GM12878 (cell line): ENCODE results near the gene ATG9A. TPM values are rescaled to one million over a fixed set of nuclear protein-coding genes. Genes with fewer than 3 reads are reported as not detected.

Experiments used
- ATAC-seq: fragments of 200-7000 bp; cut with Tn5 transposase; 3 replicates; pipeline ENCODE4 v1.9.1; 2020; ENCODE audit warnings: mild to moderate bottlenecking, moderate library complexity
- BruUV-seq: library from RNA; stranded (reverse); fragments of 400-500 nt; replicated peaks from 2 replicates; lab custom pipeline; 2021; lab: Mats Ljungman, UMichigan
- CTCF ChIA-PET: fragments of 300-600 bp; sonication (Branson Sonifier 250); formaldehyde crosslinking; extraction: SDS; loops from one replicate; lab custom pipeline; 2021; ENCODE audit warnings: inconsistent platforms; lab: Yijun Ruan, JAX
- POLR2A ChIA-PET: fragments of 350-600 bp; formaldehyde crosslinking; extraction: SDS; loops from one replicate; lab custom pipeline; 2021; ENCODE audit warnings: inconsistent platforms; lab: Charles Lee
- RAD21 ChIA-PET: fragments of 300-600 bp; sonication (Branson Sonifier 250); formaldehyde crosslinking; loops from one replicate; lab custom pipeline; 2023; ENCODE audit warnings: antibody characterized with exemption; ENCODE audit not compliant: unreplicated experiment; lab: Charles Lee
- SMC1A ChIA-PET: fragments of 300-600 bp; sonication (Branson Sonifier 250); formaldehyde crosslinking; loops from one replicate; lab custom pipeline; 2023; ENCODE audit not compliant: unreplicated experiment, uncharacterized antibody; lab: Charles Lee
- DNase-seq: peaks from one replicate; pipeline ENCODE4 v3.0.0-alpha.2; 2011; ENCODE audit warnings: low read depth, low spot score
- FAIRE-seq: peaks from 3 replicates; lab custom pipeline; 2011; peaks lifted over from hg19 to GRCh38; lab: Jason Lieb, UNC
- H2AFZ ChIP-seq: 2 replicates; pipeline ENCODE4 v1.6.0; 2011; ENCODE audit warnings: low read depth, low read length, control low read depth; ENCODE audit not compliant: control insufficient read depth
- H3K27ac ChIP-seq: 2 replicates; pipeline ENCODE4 v1.5.1; 2011; ENCODE audit warnings: control low read depth; ENCODE audit not compliant: control insufficient read depth, insufficient read depth
- H3K27me3 ChIP-seq, 2 experiments: replicated peaks in 1 of 2; 2 replicates each; pipeline versions ENCODE4 v1.6.0 to v1.6.1; 2011; ENCODE audit warnings: low read length in 1 of 2; ENCODE audit not compliant: control insufficient read depth in 2 of 2, insufficient read depth in 2 of 2
- H3K36me3 ChIP-seq, 2 experiments: 2 replicates each; pipeline ENCODE4 v1.5.1; 2011; ENCODE audit warnings: low read length in 1 of 2; ENCODE audit not compliant: control insufficient read depth in 2 of 2, insufficient read depth in 2 of 2
- H3K4me1 ChIP-seq: 2 replicates; pipeline ENCODE4 v1.6.1; 2011; ENCODE audit warnings: mild to moderate bottlenecking, low read length, moderate library complexity, mixed read lengths; ENCODE audit not compliant: control insufficient read depth, insufficient read depth
- H3K4me2 ChIP-seq: 2 replicates; pipeline ENCODE4 v1.6.0; 2011; ENCODE audit warnings: control low read depth; ENCODE audit not compliant: control insufficient read depth, insufficient read depth
- H3K4me3 ChIP-seq: fragments of 200-600 bp; sonication (generic); 2 replicates; pipeline ENCODE4 v1.5.1; 2016
- H3K79me2 ChIP-seq: 2 replicates; pipeline ENCODE4 v1.6.0; 2011; ENCODE audit warnings: low read length; ENCODE audit not compliant: control insufficient read depth, insufficient read depth
- H3K9ac ChIP-seq: 2 replicates; pipeline ENCODE4 v1.8.0; 2011; ENCODE audit warnings: low read length, control low read depth, mixed read lengths; ENCODE audit not compliant: control insufficient read depth, insufficient read depth
- H3K9me3 ChIP-seq: replicated peaks from 3 replicates; pipeline ENCODE4 v1.5.1; 2011; ENCODE audit warnings: mild to moderate bottlenecking, low read length; ENCODE audit not compliant: control insufficient read depth, insufficient read depth
- H4K20me1 ChIP-seq: 2 replicates; pipeline ENCODE4 v1.6.0; 2011; ENCODE audit not compliant: control insufficient read depth, insufficient read depth
- ATF7 ChIP-seq: fragments of 450-650 bp; IDR thresholded peaks from 2 replicates; pipeline ENCODE4 v1.6.1; 2016; ENCODE audit warnings: low read depth, mild to moderate bottlenecking
- EP300 ChIP-seq, 2 experiments: fragments of 150-350 bp in 1 of 2; IDR thresholded peaks; 2 replicates each; pipeline ENCODE4 v1.6.1; 2011 to 2012; ENCODE audit warnings: low read depth in 2 of 2, low read length in 2 of 2, borderline replicate concordance in 1 of 2, improper control_type of control experiment in 1 of 2, inconsistent platforms in 1 of 2; ENCODE audit not compliant: control insufficient read depth in 1 of 2
- MLLT1 ChIP-seq: fragments of 450-650 bp; IDR thresholded peaks from 2 replicates; pipeline ENCODE4 v1.6.1; 2016; ENCODE audit warnings: mild to moderate bottlenecking
- NFYB ChIP-seq: IDR thresholded peaks from 2 replicates; pipeline ENCODE4 v1.6.1; 2011; ENCODE audit warnings: low read depth, mild to moderate bottlenecking, low read length, improper control_type of control experiment, moderate library complexity; ENCODE audit not compliant: insufficient read depth
- SP1 ChIP-seq: IDR thresholded peaks from one replicate; pipeline ENCODE4 v1.6.1; 2011; ENCODE audit warnings: low read depth, low read length
- SPI1 ChIP-seq: IDR thresholded peaks from 2 replicates; pipeline ENCODE4 v1.6.1; 2011; ENCODE audit warnings: low read depth, mild to moderate bottlenecking, low read length, moderate library complexity, borderline replicate concordance; ENCODE audit not compliant: insufficient read depth
- WGBS: methylation state at CpG from one replicate; pipeline ENCODE4 v1.1.6; 2016; ENCODE audit warnings: low lambda C conversion rate; ENCODE audit not compliant: insufficient replicate concordance, insufficient coverage; ENCODE audit errors: missing lambda C conversion rate; 5-methylcytosine and 5-hydroxymethylcytosine counted together
- in situ Hi-C: fragments of 300-500 bp; cut with MboI; formaldehyde crosslinking; loops from 9 replicates; pipeline ENCODE4 v1.14.3; 2018; ENCODE audit warnings: mixed read lengths
- intact Hi-C: fragments of 100-400 bp; cut with micrococcal nuclease; formaldehyde crosslinking; loops from one replicate; pipeline ENCODE4 v1.14.2; 2022; ENCODE audit not compliant: unreplicated experiment
- polyA plus RNA-seq, 11 experiments: library from polyadenylated mRNA; depleted of rRNA in 4 of 11; unstranded in 6 of 11; stranded (reverse) in 5 of 11; fragments of >200 nt; fragmentation: Nextera tagmentation in 4 of 11; fragmentation: Illumina TruSeq in 1 of 11; extraction: Ambion mirVana in 4 of 11; extraction: Trizol in 1 of 11; gene quantifications; 1 replicate in 1 of 11; 2 replicates in 10 of 11; pipeline versions ENCODE4 v1.2.1 to v1.2.3, GENCODE V29; 2011 to 2016; ENCODE audit warnings: inconsistent platforms in 2 of 11, missing spikeins in 2 of 11, low read depth in 1 of 11
- total RNA-seq, 4 experiments: library from RNA; depleted of rRNA in 3 of 4; stranded (reverse); fragments of >200 nt in 3 of 4; fragmentation: Illumina TruSeq in 1 of 4; extraction: Trizol in 1 of 4; gene quantifications; 2 replicates each; pipeline versions ENCODE4 v1.2.1 to v1.2.3, GENCODE V29; 2013 to 2021

Gene ATG9A
- total and polyA plus RNA-seq, 10 of the 15 experiments (the other 5 are each of a cell fraction or from before 2014, with no cell fraction given), result 0.16 to 37.5 (median 14.6) TPM; not detected in 1

GRCh38 chr2:219219784-219220532 lies 9.5 kb downstream of the ATG9A start:
- DNase-seq, result no peak
- no peak for ATAC-seq
- intact Hi-C loops, result loop anchor here (2.0 kb wide), 1 partner anchor 75 kb away; no protein-coding TSS in a partner anchor
- ChIA-PET CTCF (interaction anchor here (0.9 kb wide), 1 partner anchor 26 kb away, joined by 3 read pairs; no protein-coding TSS in a partner anchor), RAD21 (interaction anchor here (0.7 kb wide), 1 partner anchor 56 kb away, joined by 3 read pairs; no protein-coding TSS in a partner anchor)
- Histone ChIP-seq H3K27ac (no peak overlapping the region), H3K79me2 (peaks cover 14% of the 10 kb centered on the region), H3K27me3 (no peaks in the 10 kb centered on the region), H3K4me2 (no peak overlapping the region), H3K9me3 (no peaks in the 10 kb centered on the region), H4K20me1 (no peaks in the 10 kb centered on the region; the same call in 1 of the 2 replicates), H3K36me3 (peaks cover 12 to 32% of the 10 kb centered on the region in 2 experiments)
- 93% methylated on average over 18 of the region's 18 CpGs for WGBS
- no TSS peak for BruUV-seq
- FAIRE-seq, result no peak
- no peak for TF ChIP-seq EP300 (IDR thresholded peaks at IDR 0.05; ENCODE audit: borderline replicate concordance in 1 of 2, control insufficient read depth in 1 of 2, low read depth in 2 of 2, low read length in 2 of 2)
- no peak for TF ChIP-seq SP1
- TF ChIP-seq MLLT1, result no peak
- TF ChIP-seq NFYB, result no peak
- no peak for TF ChIP-seq ATF7
- TF ChIP-seq SPI1, result no peak
- TF ChIP-seq, all 136 proteins: peak for 0
- peaks cover 16% of the 10 kb centered on the region for H3K4me1 ChIP-seq
- no peak overlapping the region for H2AFZ ChIP-seq
- H3K4me3 ChIP-seq, result no peak overlapping the region
- SMC1A ChIA-PET, result interaction anchor here (1.3 to 1.8 kb wide), 4 partner anchors 9 to 62 kb away, joined by 4 to 8 read pairs (median 4); partner anchors contain the start of genes ANKZF1, ATG9A and ZFAND2B
- no peak overlapping the region for H3K9ac ChIP-seq
- POLR2A ChIA-PET, result interaction anchor here (0.7 to 3.8 kb wide), 4 partner anchors 9 to 44 kb away, joined by 3 to 21 read pairs (median 6); partner anchors contain the start of genes CNPPD1, GLB1L and STK16
- in situ Hi-C loops, result no loop called here
